Stimulated activated CD4-positive, alpha-beta T cell treated with anti-CD3 and anti-CD28 coated beads, Interleukin-4, amount 100 ng/mL, for 1 hour (primary cell): ENCODE results near the gene NELFB.
"Not testable (repeated sequence)": the region's sequence is repeated elsewhere in the genome, so short reads cannot be mapped to it uniquely, and the experiment has no call there.

ENCODE experiments used
- DNase-seq: peaks from one replicate; pipeline ENCODE4 v3.0.0-alpha.2; 2020

NELFB gene

GRCh38 chr9:137250329-137251193 is 4.6 kb upstream of the NELFB start:
- no peak for DNase-seq

GRCh38 chr9:137251194-137251461 is 4.0 kb upstream of the NELFB start, which contains the start of gene STPG3:
Gene STPG3, plus strand, starts transcription at chr9:137251286. Its CDS starts 1 bp downstream, at chr9:137251287.
- DNase-seq: no peak

GRCh38 chr9:137251490-137252268 is 3.4 kb upstream of the NELFB start:
- DNase-seq: no peak

- DNase-seq: no peak
These were observed 2.3 kb upstream of the NELFB start for GRCh38 chr9:137252555-137253506.

DNA sequence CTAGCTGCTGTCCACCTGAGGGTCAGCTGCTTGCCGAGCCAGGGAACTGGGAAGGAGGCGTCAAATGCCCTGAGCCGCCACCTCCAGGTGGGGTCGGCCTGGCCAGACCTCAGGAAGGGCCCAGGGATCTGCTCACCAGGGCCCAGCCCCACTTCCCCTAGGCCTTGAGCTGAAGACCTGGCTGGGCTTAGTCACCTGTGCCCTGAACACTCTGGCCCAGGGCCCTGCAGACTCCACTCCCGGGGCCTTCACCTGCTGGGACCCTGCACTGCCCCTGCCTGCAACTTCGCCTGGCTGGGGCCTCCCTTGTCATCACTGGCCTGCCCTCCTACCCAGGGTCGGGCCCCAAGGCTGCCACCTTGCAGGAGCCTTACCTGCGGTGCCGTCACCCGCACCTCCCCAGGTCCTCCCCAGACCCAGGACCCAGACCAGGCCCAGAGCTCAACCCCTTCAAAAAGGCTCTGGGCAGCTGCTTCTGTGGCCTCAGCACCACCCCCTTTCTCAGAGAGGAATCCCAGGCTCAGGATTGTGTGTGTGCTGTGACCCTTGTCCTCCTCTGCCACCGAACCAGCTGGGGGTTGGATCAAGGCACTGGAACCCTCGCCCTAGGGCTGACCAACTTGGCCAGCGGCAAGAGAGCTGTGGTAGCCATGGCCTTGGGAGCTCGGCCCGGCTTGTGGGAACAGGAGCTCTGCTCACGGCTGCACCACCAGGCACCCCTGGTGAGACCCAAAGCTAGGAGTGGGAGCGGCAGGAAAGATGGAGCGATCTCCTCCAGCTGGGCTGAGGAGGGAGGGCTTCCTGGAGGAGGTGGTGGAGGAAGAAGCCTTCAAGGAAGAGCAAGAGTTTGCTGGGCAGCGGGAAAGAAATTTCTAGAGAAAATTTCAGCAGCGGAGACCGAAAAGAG is 1.2 kb upstream of the NELFB start:
- no peak for DNase-seq

GRCh38 chr9:137255448-137256114 is 454 bp downstream of the NELFB start:
- DNase-seq: no peak

- no peak for DNase-seq
These were observed 1.2 kb downstream of the NELFB start for GRCh38 chr9:137256362-137256761.

DNA sequence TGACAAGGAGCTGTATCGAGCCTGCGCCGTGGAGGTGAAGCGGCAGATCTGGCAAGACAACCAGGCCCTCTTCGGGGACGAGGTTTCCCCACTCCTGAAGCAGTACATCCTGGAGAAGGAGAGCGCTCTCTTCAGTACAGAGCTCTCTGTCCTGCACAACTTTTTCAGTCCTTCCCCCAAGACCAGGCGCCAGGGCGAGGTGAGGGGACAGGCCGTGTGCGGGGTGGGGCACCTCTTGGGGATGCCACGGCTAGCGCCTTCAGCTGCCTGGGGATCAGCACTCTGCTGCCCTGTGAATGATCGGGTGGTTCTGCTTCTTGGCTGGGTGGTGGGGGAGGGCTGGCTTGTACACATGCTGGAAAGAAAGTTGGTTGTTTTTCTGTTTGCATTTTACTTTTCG is 1.7 kb downstream of the NELFB start:
- no peak for DNase-seq

- DNase-seq: not testable (repeated sequence)
These were observed 7.2 kb downstream of the NELFB start for GRCh38 chr9:137262173-137262908.

DNA sequence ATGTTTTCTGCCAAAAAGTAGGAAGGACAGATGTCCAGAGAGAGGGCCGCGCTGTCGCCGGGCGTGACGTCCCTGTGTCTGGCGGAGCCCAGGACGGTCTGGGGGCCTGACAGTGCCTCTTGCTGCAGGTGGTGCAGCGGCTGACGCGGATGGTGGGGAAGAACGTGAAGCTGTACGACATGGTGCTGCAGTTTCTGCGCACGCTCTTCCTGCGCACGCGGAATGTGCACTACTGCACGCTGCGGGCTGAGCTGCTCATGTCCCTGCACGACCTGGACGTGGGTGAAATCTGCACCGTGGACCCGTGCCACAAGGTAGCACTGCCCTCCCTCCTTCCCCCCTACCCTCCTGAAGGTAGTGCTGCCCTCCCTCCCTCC is 7.8 kb downstream of the NELFB start:
- DNase-seq: no peak

DNA sequence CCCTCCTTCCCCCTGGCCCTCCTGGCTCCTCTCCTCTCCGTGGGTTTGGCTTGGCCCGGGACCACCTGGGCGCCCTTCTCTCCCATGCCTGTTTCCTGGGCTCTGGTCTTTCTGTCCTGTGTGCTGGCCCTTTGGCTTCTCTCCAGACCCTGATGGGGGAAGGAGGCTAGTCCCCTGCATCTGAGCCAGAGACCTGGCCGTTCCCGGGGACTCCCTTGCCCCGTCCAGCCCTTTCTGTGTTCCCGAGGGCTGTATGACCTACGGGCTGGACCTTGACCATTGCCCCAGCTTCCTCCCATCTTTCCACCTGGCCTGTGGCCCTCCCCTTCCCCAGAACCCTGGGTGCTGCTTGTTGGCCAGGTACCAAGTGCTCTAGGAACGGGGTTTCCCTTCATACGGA is 8.4 kb downstream of the NELFB start:
- no peak for DNase-seq

DNA sequence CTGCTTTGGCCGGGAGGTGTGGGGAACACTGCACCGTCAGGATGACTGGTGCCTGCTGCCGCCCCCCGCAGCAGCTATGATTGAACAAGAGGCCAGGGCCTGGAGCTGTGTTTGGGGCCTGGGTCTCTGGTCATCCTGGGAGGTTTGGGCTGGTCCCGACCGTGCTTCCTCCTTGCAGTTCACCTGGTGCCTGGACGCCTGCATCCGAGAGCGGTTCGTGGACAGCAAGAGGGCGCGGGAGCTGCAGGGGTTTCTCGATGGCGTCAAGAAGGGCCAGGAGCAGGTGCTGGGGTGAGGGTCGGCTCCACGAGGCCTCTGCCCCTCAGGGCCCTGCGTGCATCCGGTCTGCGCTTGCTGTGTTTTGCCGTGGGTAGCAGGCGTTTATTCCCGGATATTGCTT is 8.9 kb downstream of the NELFB start:
- no peak for DNase-seq

DNA sequence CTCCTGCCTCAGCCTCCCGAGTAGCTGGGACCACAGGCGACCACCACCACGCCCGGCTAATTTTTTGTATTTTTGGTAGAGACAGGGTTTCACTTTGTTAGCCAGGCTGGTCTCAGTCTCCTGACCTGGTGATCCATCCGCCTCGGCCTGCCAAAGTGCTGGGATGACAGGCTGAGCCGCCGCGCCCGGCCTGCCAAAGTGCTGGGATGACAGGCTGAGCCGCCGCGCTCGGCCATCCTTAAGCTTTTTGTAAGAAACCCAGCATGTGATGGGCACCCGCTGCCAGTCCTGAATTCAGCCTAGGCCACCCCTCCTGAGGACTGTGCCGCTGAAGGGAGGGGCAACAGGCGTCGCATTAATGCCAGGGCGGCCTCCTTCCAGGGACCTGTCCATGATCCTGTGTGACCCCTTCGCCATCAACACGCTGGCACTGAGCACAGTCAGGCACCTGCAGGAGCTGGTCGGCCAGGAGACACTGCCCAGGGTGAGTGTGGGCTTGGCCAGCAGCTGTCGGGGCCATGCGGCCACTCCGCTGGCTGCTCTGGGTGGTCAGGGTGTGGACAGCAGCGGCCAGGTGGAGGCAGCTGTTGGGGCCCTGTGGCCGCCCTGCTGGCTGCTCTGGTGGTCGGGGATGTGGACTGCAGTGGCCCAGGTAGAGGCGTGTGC is 10.5 kb downstream of the NELFB start:
- DNase-seq: no peak

DNA sequence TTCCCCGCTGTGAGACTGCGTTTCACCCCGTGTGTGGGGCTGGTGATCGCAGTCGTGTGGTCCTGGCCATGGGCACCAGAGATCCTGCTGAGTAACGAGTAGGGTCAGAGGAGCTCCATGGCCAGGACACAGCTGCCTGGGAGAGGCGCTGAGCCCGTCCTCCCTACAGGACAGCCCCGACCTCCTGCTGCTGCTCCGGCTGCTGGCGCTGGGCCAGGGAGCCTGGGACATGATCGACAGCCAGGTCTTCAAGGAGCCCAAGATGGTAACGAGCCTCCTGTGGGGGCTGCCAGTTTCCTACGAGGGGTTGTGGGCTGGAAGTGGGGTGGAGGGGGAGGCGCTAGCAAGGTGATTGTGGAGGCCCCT is 11.0 kb downstream of the NELFB start:
- DNase-seq: no peak

DNA sequence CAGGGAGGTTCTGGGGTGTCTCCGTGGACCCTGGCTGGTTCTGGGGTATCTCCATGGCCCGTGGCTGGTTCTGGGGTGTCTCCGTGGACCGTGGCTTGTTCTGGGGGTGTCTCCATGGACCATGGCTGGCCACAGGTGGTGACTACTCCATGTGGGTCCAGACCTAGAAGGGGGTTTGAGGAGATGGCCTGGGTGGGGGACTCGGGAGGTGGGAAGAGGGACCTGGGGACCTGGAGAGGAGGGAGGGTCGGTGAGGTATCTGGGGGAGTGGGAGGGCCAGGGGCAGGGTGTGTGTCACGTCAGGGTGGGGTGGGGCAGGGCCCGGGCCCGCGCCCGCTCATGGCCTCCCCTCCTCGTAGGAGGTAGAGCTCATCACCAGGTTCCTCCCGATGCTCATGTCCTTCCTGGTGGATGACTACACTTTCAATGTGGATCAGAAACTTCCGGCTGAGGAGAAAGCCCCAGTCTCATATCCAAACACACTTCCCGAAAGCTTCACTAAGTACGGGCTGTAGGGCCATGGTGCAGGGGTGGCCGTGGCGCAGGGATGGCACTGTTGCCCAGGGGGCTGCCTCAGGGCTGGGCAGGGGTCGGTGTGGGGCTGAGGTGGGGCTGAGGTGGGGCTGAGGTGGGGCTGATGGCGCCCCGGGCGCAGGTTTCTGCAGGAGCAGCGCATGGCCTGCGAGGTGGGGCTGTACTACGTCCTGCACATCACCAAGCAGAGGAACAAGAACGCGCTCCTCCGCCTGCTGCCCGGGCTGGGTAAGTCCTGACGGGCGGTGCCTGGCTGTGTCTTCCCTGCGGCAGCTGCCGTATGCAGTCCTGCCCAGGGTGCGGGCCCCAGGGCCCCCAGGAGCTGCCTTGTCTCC is 11.7 kb downstream of the NELFB start:
- DNase-seq: no peak

GRCh38 chr9:137267933-137268355 is 12.8 kb downstream of the NELFB start:
- DNase-seq: no peak

DNA sequence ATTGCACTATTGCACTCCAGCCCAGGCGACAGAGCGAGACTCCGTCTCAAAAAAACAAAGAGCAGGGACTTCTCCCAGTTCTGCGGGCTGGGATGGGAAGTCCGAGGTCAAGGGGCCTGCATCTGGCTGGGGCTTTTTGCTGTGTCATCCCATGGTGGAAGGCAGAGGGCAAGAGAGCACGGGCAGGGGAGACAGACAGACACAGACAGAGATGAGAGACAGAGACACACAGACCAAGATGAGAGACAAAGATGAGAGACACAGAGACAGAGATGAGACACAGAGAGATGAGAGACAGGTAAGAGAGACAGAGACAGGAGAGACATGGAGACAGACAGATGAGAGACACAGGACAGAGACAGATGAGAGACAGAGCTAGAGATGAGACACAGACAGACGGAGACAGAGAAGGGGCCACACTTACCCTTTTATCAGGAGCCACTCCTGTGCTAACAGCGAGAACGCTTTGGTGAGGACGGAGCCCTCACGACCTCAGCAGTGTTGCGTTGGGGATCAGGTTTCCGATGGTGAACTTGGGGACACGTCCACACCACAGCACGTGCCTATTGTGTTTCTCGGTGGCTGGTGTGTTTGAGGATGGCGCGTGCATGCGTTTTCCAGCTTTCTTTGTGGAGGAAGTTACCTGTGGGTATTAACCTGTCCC is 13.5 kb downstream of the NELFB start:
- no peak for DNase-seq

DNA sequence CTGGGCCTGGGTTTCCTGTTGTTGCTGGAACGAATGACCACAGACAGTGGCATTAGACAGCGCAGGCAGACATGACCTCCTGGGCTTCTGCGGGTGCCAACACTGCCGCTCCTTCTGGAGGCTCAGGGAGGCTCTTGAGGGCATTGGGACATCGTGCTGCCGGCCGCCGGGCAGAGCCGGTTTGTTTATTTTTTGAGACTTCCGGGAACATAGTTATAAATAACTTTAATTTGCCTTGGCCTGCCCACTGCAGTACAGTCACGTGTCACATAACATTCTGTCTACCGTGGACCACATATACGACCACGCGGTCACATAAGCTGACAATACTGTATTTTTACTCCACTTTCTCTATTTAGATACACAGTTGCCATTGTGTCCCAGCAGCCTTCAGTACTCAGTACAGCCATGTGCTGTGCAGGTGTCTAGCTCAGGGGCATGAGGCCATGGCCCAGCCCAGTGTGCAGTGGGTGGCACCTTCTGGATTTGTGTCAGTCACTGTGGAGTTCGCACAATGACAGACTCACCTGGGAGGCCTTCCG is 14.2 kb downstream of the NELFB start:
- DNase-seq: no peak
